HG03159 (cell line): ENCODE measurements around the gene OR52E5.

Experiments used
- ATAC-seq: cut with Tn5 transposase; IDR thresholded peaks from one replicate; pipeline ENCODE4 v1.9.1; 2021; ENCODE audit warnings: mild to moderate bottlenecking, moderate library complexity; ENCODE audit not compliant: unreplicated experiment

OR52E5 gene

DNA sequence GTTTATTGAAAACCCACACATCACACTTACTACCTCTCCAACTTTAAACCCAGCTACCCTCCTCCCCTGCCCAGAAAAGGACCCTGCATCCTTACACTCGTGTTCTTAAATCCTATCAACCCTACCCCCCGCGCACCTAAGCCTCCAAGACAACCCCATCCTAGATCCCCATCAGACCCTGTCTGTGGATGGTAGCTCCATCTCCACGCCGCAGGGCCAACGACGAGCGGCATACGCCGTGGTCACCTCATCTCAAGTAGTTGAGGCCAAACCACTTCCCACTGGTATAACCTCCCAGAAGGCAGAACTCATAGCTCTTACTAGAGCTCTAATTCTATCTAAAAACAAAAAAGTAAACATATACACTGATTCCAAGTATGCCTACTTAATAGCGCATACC, 39.7 kb downstream of the OR52E5 start:
- ATAC-seq: no peak

DNA sequence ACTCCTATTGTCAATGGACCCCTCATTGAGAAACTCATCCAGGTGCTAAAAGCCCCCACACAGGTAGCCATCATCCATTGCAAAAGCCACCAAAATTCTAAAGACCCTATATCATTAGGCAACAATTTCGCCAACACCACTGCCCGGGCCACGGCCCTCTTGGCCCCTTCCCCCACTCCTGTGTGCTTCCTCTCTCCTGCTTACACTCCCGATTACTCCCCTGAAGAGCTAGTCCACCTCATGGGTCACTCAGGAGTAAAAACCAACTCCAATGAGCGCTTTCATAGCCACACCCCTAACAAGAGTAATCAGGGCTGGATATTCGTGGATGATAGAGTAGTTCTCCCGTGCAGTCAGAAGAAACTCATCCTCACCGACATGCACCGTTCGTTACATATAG, 40.1 kb downstream of the OR52E5 start:
- no peak for ATAC-seq

DNA sequence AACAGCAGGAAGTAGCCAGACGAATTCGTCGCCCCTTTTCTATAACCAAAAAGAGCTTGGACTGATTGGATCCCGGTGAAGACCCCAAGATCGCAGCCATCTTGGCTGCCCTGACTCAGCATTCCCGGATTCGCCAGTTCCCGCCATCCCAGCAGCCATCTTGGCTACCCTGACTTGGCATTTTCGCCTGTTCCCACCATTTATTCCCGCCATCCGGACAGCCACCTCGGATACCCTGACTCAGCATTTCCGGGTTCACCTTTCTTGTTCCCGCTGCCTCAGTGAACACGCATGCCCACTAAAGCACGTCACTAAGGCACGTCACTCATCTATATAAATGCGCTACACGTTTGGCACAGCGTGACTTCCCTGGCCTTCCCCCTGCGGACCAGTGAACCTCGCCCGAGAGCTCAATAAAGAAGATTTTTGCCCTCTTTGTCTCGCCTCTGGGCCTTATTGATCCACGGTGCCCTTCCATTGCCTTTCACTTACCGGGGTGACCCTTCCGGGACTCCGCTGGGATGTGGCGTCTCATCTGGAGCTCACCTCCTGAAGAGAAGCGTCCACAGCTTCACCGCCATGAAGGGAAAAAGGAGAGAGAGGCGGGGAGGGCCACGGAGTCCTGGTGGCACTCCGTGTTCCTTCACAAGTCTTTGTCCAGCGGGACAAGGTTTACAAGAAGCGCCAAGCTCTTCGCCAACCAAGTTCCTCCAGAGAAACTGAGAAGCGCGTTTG, 45.0 kb downstream of the OR52E5 start:
- no peak for ATAC-seq

DNA sequence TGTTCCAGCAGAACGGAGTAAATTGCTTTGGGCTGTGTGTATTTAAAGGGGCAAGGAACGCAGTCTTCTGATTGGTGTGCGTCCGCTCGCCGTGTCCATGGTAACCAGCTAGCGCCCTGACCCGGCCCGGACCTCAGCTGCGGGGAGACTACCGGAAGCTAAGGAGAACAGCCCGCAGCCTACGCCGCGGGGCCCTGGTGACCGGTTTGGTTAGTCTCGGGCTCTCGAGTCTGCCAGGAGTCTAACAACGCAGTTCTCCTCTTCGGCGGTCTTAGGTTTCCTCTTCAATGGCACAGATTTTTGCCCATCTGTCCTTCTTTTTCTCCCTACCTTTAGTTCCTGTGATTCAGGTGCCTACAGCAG, 45.6 kb downstream of the OR52E5 start:
- no peak for ATAC-seq

DNA sequence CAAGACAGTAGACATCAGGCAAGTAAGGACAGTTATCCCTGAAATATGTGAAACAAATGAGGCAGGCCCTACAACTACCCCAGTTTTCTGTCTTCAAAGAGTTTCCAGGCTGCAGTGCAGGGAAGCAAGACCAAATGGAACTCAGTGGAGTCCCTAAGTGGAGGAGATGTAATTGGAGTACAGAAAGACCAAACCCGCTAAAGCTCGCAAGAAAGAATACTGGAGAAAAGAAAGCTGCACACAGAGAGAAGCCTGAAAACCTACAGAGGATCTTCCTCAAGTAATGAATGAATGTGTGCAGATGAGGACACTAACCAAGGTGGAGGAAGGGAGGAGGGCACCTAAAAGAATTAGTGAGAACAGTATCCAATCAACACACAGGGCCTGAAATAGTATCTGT, 47.7 kb downstream of the OR52E5 start:
- ATAC-seq: no peak

DNA sequence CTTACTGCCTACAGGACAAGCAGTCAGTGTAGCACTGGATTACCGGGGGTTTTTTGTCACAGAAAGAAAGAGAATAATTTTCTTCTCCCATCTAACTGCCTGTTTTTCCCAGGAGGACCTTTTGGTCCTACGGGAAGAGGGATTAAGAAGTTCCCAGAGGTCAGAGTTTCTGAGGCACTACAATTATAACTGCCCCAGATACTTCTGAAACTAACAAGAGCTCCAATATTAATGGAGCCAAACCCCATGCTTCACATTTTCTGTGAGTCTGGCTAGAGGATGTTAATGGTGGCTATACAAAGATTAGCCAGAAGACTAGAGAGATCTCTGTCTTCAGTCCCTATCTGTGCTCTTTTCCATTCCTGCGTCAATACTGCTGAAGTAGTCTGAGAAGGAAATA, 48.9 kb downstream of the OR52E5 start, which contains the start of gene OR56A3:
TSS of gene OR56A3 (plus strand) at position 301 of the 400 bp plus-strand sequence. CDS start 5,096 bp downstream, outside the sequence.
- no peak for ATAC-seq
